ENCODE data around the gene ZFP62. TPM values are rescaled to one million over a fixed set of nuclear protein-coding genes. Genes with fewer than 3 reads are reported as not detected.

ZFP62 gene
- total RNA-seq, 1 experiment from 2014 or later = 30.7 TPM

- Histone ChIP-seq H3K36me3 (ENCODE audit: control insufficient read depth in 1 of 2, insufficient read depth in 2 of 2, low read length in 2 of 2) (peaks cover 21 to 43% of the 10 kb centered on the region in 2 experiments), H3K9me3 (ENCODE audit: control insufficient read depth in 1 of 2, insufficient read depth in 1 of 2, low read depth in 1 of 2, low read length in 2 of 2) (peaks cover 25 to 35% of the 10 kb centered on the region in 2 experiments; a peak in 3 of 4 replicates), H3K4me1 (ENCODE audit: control insufficient read depth in 1 of 2, insufficient read depth in 2 of 2, low read length in 2 of 2) (no peaks in the 10 kb centered on the region), H3K9ac (ENCODE audit: low read length) (no peak overlapping the region), H3K4me3 (replicated peaks in 1 of 2; ENCODE audit: low read depth in 1 of 2, low read length in 2 of 2) (no peak overlapping the region), H4K20me1 (ENCODE audit: insufficient read depth) (no peaks in the 10 kb centered on the region), H3K9me2 (ENCODE audit: insufficient read depth) (no peaks in the 10 kb centered on the region), H2AFZ (ENCODE audit: low read depth, low read length, poor library complexity, severe bottlenecking) (no peak overlapping the region), H3K4me2 (ENCODE audit: low read length) (no peak overlapping the region), H3K27ac (ENCODE audit: low read depth, low read length) (no peak overlapping the region), H3K27me3 (ENCODE audit: insufficient read depth, low read length) (no peaks in the 10 kb centered on the region), H3K79me2 (ENCODE audit: insufficient read depth, low read length) (no peaks in the 10 kb centered on the region)
- no TSS peak for BruUV-seq (replicated peaks)
- POLR2A ChIA-PET = no interaction called here
- TF ChIP-seq ZBTB33 (IDR thresholded peaks at IDR 0.05; ENCODE audit: extremely low read depth, insufficient replicate concordance, low read length) (no peak), FOSL1 (IDR thresholded peaks at IDR 0.05; ENCODE audit: low read depth) (no peak), REST (IDR thresholded peaks at IDR 0.05; ENCODE audit: low read depth) (no peak), RAD21 (IDR thresholded peaks at IDR 0.05; ENCODE audit: low read depth) (no peak), SP1 (IDR thresholded peaks at IDR 0.05; ENCODE audit: low read depth) (no peak)
- CTCF ChIA-PET = no interaction called here
- no peak for ATAC-seq
- no peak for DNase-seq (ENCODE audit: low read depth, low spot score)
- RAD21 ChIA-PET (ENCODE audit: low non-redundant PET in 1 of 2, low total read pairs in 2 of 2, uncharacterized antibody in 2 of 2, unreplicated experiment in 2 of 2) = no interaction called here
- intact Hi-C loops (cut with micrococcal nuclease) = no loop called here
Observed at GRCh38 chr5:180847026-180847425, 14.1 kb downstream of the ZFP62 start.
